GM23338 (cell line): Measurements from ENCODE around the gene TOR1B. TPM values are rescaled to one million over a fixed set of nuclear protein-coding genes. Genes with fewer than 3 reads are reported as not detected.
A peak's percentile ranks its signal among the peaks of the same experiment; 100 is the strongest.

Experiments
- ATAC-seq: fragments of 200-7000 bp; cut with Tn5 transposase; 3 replicates; pipeline ENCODE4 v1.9.1; 2020
- DNase-seq: peaks from one replicate; pipeline ENCODE4 v3.0.0-alpha.2; 2015; ENCODE audit warnings: low spot score
- H2AFZ ChIP-seq: fragments of 200-600 bp; sonication (generic); 2 replicates; pipeline ENCODE4 v1.8.0; 2016; ENCODE audit warnings: antibody characterized with exemption, mild to moderate bottlenecking, moderate library complexity
- H3F3A ChIP-seq: fragments of 200-600 bp; sonication (generic); replicated peaks from 2 replicates; pipeline ENCODE4 v1.8.0; 2017; ENCODE audit warnings: antibody characterized with exemption, mixed run types, low read depth
- H3K27ac ChIP-seq: fragments of 200-600 bp; sonication (generic); 2 replicates; pipeline ENCODE4 v1.6.1; 2016; ENCODE audit warnings: low read depth
- H3K27me3 ChIP-seq: fragments of 200-600 bp; sonication (generic); 2 replicates; pipeline ENCODE4 v1.8.0; 2016; ENCODE audit warnings: mild to moderate bottlenecking, mixed run types, moderate library complexity; ENCODE audit not compliant: insufficient read depth
- H3K36me3 ChIP-seq: fragments of 200-600 bp; sonication (generic); 2 replicates; pipeline ENCODE4 v1.8.0; 2016; ENCODE audit warnings: mild to moderate bottlenecking; ENCODE audit not compliant: insufficient read depth
- H3K4me1 ChIP-seq: fragments of 200-600 bp; sonication (generic); 2 replicates; pipeline ENCODE4 v1.8.0; 2016; ENCODE audit warnings: mild to moderate bottlenecking, moderate library complexity; ENCODE audit not compliant: insufficient read depth
- H3K4me2 ChIP-seq: fragments of 200-600 bp; sonication (generic); 2 replicates; pipeline ENCODE4 v1.7.1; 2017; ENCODE audit warnings: mixed run types
- H3K4me3 ChIP-seq: fragments of 200-600 bp; sonication (generic); 2 replicates; pipeline ENCODE4 v1.6.1; 2016; ENCODE audit warnings: mixed run types
- H3K79me2 ChIP-seq: fragments of 200-600 bp; sonication (generic); replicated peaks from 2 replicates; pipeline ENCODE4 v1.8.0; 2017; ENCODE audit warnings: mild to moderate bottlenecking; ENCODE audit not compliant: insufficient read depth
- H3K9me2 ChIP-seq: fragments of 200-600 bp; sonication (generic); 2 replicates; pipeline ENCODE4 v1.8.0; 2017; ENCODE audit not compliant: insufficient read depth
- H4K20me1 ChIP-seq: fragments of 200-600 bp; sonication (generic); replicated peaks from 2 replicates; pipeline ENCODE4 v1.8.0; 2017; ENCODE audit warnings: mild to moderate bottlenecking; ENCODE audit not compliant: insufficient read depth
- H3K27ac Mint-ChIP-seq: 2 replicates; pipeline ENCODE4 v1.8.0; 2020; ENCODE audit warnings: inconsistent platforms, mild to moderate bottlenecking, moderate library complexity, mixed read lengths
- H3K27me3 Mint-ChIP-seq: 3 replicates; pipeline ENCODE4 v1.8.0; 2022; ENCODE audit warnings: low read depth, mild to moderate bottlenecking, moderate library complexity, mixed read lengths, inconsistent platforms; ENCODE audit not compliant: insufficient read depth, poor library complexity
- H3K36me3 Mint-ChIP-seq: 3 replicates; pipeline ENCODE4 v1.8.0; 2021; ENCODE audit warnings: low read depth, mild to moderate bottlenecking, inconsistent platforms, moderate library complexity, mixed read lengths
- H3K4me1 Mint-ChIP-seq: 3 replicates; pipeline ENCODE4 v1.8.0; 2020; ENCODE audit warnings: mild to moderate bottlenecking, inconsistent platforms, mixed read lengths
- H3K4me3 Mint-ChIP-seq: 3 replicates; pipeline ENCODE4 v1.8.0; 2021; ENCODE audit warnings: moderate library complexity, mild to moderate bottlenecking, inconsistent platforms, mixed read lengths
- H3K9me3 Mint-ChIP-seq: 3 replicates; pipeline ENCODE4 v1.8.0; 2020; ENCODE audit warnings: moderate library complexity, mild to moderate bottlenecking, inconsistent platforms, mixed read lengths
- CTCF ChIP-seq, 2 experiments: fragments of 200-600 bp in 1 of 2; sonication (generic) in 1 of 2; conservative IDR thresholded peaks; 2 replicates each; pipeline versions ENCODE4 v1.5.1 to v1.6.1; 2016 to 2017; ENCODE audit warnings: antibody characterized with exemption in 2 of 2, low read depth in 2 of 2, mild to moderate bottlenecking in 2 of 2, moderate library complexity in 1 of 2
- ETS1 ChIP-seq: IDR thresholded peaks from 2 replicates; pipeline ENCODE4 v1.6.1; 2016; ENCODE audit warnings: antibody characterized with exemption
- EZH2phosphoT487 ChIP-seq: fragments of 200-600 bp; sonication (generic); IDR thresholded peaks from one replicate; pipeline ENCODE4 v1.8.1; 2018; ENCODE audit warnings: antibody characterized with exemption; ENCODE audit not compliant: unreplicated experiment
- JUNB ChIP-seq: IDR thresholded peaks from one replicate; pipeline ENCODE4 v1.6.1; 2016; ENCODE audit warnings: antibody characterized with exemption; ENCODE audit not compliant: unreplicated experiment
- NANOG ChIP-seq: IDR thresholded peaks from 2 replicates; pipeline ENCODE4 v1.6.1; 2016; ENCODE audit warnings: antibody characterized with exemption, borderline replicate concordance
- POLR2AphosphoS5 ChIP-seq: IDR thresholded peaks from 2 replicates; pipeline ENCODE4 v1.6.1; 2016; ENCODE audit warnings: antibody characterized with exemption, low read depth
- REST ChIP-seq: IDR thresholded peaks from one replicate; pipeline ENCODE4 v1.6.1; 2018; ENCODE audit warnings: antibody characterized with exemption; ENCODE audit not compliant: unreplicated experiment
- STAT1 ChIP-seq: IDR thresholded peaks from one replicate; pipeline ENCODE4 v1.6.1; 2016; ENCODE audit warnings: antibody characterized with exemption; ENCODE audit not compliant: unreplicated experiment
- ZNF331 ChIP-seq: fragments of 250-450 bp; sonication (Bioruptor Pico); IDR thresholded peaks from 2 replicates; pipeline ENCODE4 v1.5.0; 2020; ENCODE audit warnings: low read depth, mild to moderate bottlenecking, moderate library complexity
- ZNF462 ChIP-seq: fragments of 250-450 bp; sonication (Bioruptor Pico); IDR thresholded peaks from 2 replicates; pipeline ENCODE4 v1.5.0; 2020; ENCODE audit warnings: mild to moderate bottlenecking, moderate library complexity
- polyA plus RNA-seq: library from polyadenylated mRNA; unstranded; fragments of >200 nt; fragmentation: Nextera tagmentation; extraction: Ambion mirVana; gene quantifications from 2 replicates; pipeline ENCODE4 v1.2.1, GENCODE V29; 2016
- total RNA-seq: library from RNA; depleted of rRNA; stranded (reverse); fragments of >200 nt; shearing (Covaris generic); gene quantifications from 2 replicates; pipeline ENCODE4 v1.2.3, GENCODE V29; 2014

The TOR1B gene
- total and polyA plus RNA-seq, 2 experiments from 2014 or later, result 10.6 to 42.4 TPM

- H3K27ac ChIP-seq, result no peak overlapping the region
- H3K4me1 ChIP-seq, result no peaks in the 10 kb centered on the region; the same call in 1 of the 2 replicates
- DNase-seq (no peak), ATAC-seq (no peak)
- H3K27me3 ChIP-seq, result no peaks in the 10 kb centered on the region
- 0 out of 2 replicates have a peak overlapping the region, but pooled peaks have one; percentile 23 for H2AFZ ChIP-seq
- H3K27me3 Mint-ChIP-seq, result peaks cover 10% of the 10 kb centered on the region
- no peak overlapping the region for H3K27ac Mint-ChIP-seq
- H3F3A ChIP-seq, result no peaks in the 10 kb centered on the region
- no peaks in the 10 kb centered on the region for H3K36me3 ChIP-seq
- TF ChIP-seq NANOG (no peak), EZH2phosphoT487 (no peak), JUNB (no peak), ZNF331 (no peak), POLR2AphosphoS5 (no peak), REST (no peak), STAT1 (no peak), ZNF462 (CRISPR knock-in tag) (no peak), ETS1 (no peak), CTCF (conservative IDR thresholded peaks at IDR 0.05; ENCODE audit: low read depth in 2 of 2) (no peak)
- no peaks in the 10 kb centered on the region for H3K9me2 ChIP-seq
- H3K36me3 Mint-ChIP-seq, result peaks cover 2% of the 10 kb centered on the region; the same call in 1 of the 3 replicates
- no peaks in the 10 kb centered on the region; the same call in 2 of the 3 replicates for H3K9me3 Mint-ChIP-seq
- H3K79me2 ChIP-seq, result peaks cover 3% of the 10 kb centered on the region; the same call in 1 of the 2 replicates
- H3K4me2 ChIP-seq, result no peak overlapping the region
- H4K20me1 ChIP-seq, result no peaks in the 10 kb centered on the region
- H3K4me3 Mint-ChIP-seq, result no peak overlapping the region
- peaks cover 2% of the 10 kb centered on the region; the same call in 2 of the 3 replicates for H3K4me1 Mint-ChIP-seq
- no peak overlapping the region for H3K4me3 ChIP-seq
These were observed 4.0 kb upstream of the TOR1B start for GRCh38 chr9:129798973-129799372.
